SIG-M5 treated with dmso at 0.1 percent for 504 hours (cell line): ENCODE data around the gene LAMA2.

ENCODE experiments used
- DNase-seq: peaks from one replicate; lab custom pipeline; 2025; ENCODE audit not compliant: unreplicated experiment; lab: John Stamatoyannopoulos, UW

Gene LAMA2

DNA sequence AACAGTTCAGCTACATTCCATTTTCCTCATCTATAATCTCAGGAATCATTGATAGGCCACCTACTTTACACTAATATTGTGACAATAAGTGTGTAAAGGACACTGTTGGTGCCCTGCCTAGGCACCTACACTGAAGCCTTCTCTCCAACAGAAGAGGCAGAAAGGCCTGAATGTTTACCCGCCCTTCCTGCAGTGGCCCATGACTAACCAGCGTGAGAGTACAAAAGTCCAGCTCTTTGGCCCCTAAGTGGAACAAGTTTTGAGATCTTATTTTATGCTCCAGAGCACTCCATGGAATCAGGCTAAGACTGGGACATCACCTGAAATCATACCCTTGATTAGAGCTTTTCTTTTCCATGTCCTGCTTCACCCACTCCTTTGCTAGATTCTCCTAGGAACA is 467.3 kb downstream of the LAMA2 start:
- DNase-seq = no peak

DNA sequence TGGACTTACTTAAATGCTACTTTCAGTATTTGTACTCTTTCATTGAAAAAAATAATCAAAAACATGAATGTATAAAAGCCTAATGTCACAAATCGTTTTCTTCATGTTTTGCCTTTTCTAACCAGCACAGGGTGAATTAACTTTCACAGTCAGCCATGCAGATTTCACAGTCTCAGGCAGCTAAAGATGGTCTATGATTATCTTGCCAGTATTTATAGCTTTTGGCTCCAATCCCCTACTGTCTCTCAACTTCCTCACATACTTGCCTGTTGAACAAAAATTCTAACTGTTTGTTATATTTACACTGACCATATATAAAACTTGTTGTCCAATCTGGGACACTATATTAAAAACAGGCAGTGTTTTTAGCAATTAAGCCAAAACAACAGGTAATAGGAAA is 468.9 kb downstream of the LAMA2 start:
- DNase-seq = no peak

DNA sequence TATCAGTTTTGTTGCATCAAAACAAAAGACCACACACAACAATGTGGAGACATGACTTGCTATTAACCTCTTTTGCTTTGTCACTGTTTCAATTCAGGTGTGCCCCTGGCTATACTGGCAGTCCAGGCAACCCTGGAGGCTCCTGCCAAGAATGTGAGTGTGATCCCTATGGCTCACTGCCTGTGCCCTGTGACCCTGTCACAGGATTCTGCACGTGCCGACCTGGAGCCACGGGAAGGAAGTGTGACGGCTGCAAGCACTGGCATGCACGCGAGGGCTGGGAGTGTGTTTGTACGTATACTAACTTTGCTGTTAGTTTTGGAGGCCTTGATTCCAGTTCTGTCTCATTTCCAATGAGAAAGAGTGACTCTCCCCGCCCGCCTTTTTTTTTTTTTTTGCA is 470.1 kb downstream of the LAMA2 start:
- no peak for DNase-seq

- no peak for DNase-seq
Observed at GRCh38 chr6:129356129-129356528, 473.2 kb downstream of the LAMA2 start.

- no peak for DNase-seq
Observed at GRCh38 chr6:129359811-129360681, 477.1 kb downstream of the LAMA2 start.

GRCh38 chr6:129360682-129360955 is 477.7 kb downstream of the LAMA2 start:
- DNase-seq = no peak

DNA sequence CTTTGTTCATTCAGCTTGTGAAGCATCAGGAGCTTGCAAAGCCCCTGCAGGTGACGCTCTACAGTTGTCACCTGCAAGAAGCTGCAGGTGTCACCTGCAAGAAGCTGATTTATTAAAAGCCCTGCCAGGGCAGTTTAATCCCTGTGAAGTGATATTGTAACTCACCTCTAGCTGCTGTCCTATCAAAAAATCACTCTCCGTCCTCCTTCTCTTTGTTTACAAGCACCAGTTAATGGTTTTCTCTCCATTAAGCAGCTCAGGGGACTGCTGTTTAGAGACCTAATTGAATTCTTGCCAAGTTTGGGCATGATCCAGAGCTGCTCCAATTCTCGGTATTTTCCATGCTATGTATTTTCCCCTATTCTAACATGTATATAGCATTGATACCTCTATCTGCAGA is 481.1 kb downstream of the LAMA2 start:
- DNase-seq = no peak

- no peak for DNase-seq
Observed at GRCh38 chr6:129364767-129365166, 481.8 kb downstream of the LAMA2 start.

GRCh38 chr6:129368076-129368475 is 485.1 kb downstream of the LAMA2 start:
- DNase-seq = no peak

- no peak for DNase-seq
Observed at GRCh38 chr6:129368970-129369369, 486.0 kb downstream of the LAMA2 start.

GRCh38 chr6:129369737-129370136 is 486.8 kb downstream of the LAMA2 start:
- no peak for DNase-seq

DNA sequence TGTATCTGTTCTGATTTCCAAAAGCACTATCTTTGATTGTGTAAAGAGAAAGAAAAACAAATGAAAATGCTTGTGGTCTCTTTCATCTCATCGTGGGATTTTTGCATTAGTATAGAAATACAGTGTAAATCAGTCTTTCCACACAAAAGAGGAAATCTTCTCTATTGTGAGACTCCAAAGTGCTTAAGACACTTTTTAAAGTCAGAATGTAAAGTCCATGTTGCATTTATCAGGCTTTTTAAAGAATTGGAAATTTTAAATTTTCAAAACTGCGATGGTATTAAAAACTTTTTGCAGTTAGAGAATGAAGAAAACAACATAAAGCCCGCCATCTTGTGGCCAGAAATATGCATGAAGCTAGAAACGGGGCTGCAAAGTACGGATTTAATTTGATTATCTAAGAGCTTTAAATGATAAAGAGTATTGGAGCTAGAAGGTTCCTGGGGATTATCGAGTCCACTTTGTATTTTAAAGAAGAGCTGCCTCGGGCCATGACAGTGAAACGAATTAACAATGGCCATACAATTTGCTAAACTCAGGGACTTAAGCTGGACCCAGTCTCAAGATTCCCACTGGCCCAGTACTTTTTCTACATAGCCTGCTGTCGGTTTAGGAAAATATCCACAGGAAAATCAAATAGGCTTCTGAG is 487.5 kb downstream of the LAMA2 start:
- DNase-seq = peak; percentile 0

DNA sequence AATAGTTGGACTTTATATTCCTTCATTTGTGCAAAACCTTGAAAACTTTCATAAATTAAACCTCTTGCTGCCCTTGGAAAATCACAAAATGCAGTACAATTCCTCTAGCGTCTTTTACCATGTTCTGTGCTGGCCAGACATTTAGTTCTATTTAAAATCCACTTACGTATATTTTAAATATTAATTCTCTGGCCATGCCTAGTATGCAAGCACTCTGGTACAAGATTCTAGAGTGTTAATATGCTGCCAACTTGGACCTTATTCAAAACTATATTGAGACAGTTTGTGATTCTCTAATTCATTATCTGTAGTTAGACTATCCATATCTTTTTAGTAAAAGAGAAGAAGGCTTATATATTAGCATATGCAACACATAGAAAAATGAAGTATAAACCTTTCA is 498.9 kb downstream of the LAMA2 start:
- DNase-seq = no peak

- no peak for DNase-seq
Observed at GRCh38 chr6:129382916-129383315, 500.0 kb downstream of the LAMA2 start.

DNA sequence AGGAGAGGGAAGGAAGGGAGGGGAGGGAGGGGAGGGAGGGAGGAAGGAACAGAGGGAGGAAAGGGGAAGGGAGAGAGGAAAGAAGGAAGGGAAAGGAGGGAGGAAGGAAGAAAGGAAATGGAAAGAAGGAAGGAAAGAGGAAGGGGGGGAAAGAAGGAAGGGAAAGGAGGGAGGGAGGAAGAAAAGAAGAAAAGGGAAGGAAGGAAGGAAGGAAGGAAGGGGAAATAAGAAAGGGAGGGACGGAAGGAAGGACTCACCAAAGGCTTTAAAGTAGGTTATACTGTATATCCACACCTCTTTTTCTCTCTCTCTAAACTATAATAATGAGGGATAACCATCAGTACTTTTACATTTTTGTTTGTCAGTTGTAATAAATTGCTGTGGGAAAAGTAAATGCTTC is 502.2 kb downstream of the LAMA2 start:
- no peak for DNase-seq

DNA sequence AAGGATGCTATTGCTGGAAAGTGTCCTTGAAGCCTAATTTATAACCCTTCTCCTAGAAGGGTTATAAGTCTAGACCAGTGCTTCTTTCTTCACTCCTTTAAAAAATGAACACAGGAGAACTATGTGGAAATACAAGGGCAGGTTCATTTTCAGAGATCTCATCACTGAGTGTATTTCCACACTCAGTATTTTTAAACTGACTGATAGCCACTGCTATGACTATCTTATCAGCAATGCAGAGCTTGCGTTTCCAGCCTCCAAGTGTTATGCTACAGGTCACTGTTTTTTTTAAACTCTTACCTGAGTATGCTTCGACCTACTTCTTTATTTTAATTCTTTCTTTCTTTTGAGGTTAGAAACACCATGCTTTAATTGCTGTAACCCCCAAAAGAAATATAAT is 508.0 kb downstream of the LAMA2 start:
- no peak for DNase-seq

GRCh38 chr6:129393654-129394053 is 510.7 kb downstream of the LAMA2 start:
- DNase-seq = peak; percentile 26

- DNase-seq = no peak
Observed at GRCh38 chr6:129398764-129399163, 515.8 kb downstream of the LAMA2 start.

- DNase-seq = no peak
Observed at GRCh38 chr6:129402244-129402643, 519.3 kb downstream of the LAMA2 start.

GRCh38 chr6:129411092-129411491 is 528.2 kb downstream of the LAMA2 start:
- DNase-seq = no peak

- no peak for DNase-seq
Observed at GRCh38 chr6:129416337-129416990, 533.5 kb downstream of the LAMA2 start.

- no peak for DNase-seq
Observed at GRCh38 chr6:129417416-129418086, 534.6 kb downstream of the LAMA2 start.
